Endothelial cell of umbilical vein (primary cell): ENCODE measurements around the gene PPIL6.

ENCODE experiments used
- CTCF ChIP-seq, 2 donors: IDR thresholded peaks; 1 replicate in 1 of 2; 2 replicates in 1 of 2; pipeline ENCODE4 v1.5.1; 2011; ENCODE audit warnings: low read length in 2 of 2, mild to moderate bottlenecking in 2 of 2, moderate library complexity in 2 of 2, control low read depth in 1 of 2, inconsistent platforms in 1 of 2, low read depth in 1 of 2; ENCODE audit not compliant: insufficient read depth in 1 of 2; ENCODE audit errors: extremely low read depth in 1 of 2
- POLR2A ChIP-seq: IDR thresholded peaks from 2 replicates; pipeline ENCODE4 v1.6.1; 2012; ENCODE audit warnings: low read depth, mild to moderate bottlenecking, control low read depth, low read length
- POLR2AphosphoS5 ChIP-seq: IDR thresholded peaks from 2 replicates; pipeline ENCODE4 v1.6.1; 2012; ENCODE audit warnings: low read depth, mild to moderate bottlenecking, control low read depth, low read length, moderate library complexity; ENCODE audit not compliant: insufficient read depth

GRCh38 chr6:109443425-109443950, 3.1 kb upstream of the PPIL6 start:
- no peak for TF ChIP-seq POLR2A
- TF ChIP-seq POLR2AphosphoS5: no peak
- no peak for TF ChIP-seq CTCF (IDR thresholded peaks at IDR 0.05; ENCODE audit: extremely low read depth in 1 of 2, insufficient read depth in 1 of 2, low read depth in 1 of 2, low read length in 2 of 2)
